ENCODE results near the gene USP2. TPM values are rescaled to one million over a fixed set of nuclear protein-coding genes. Genes with fewer than 3 reads are reported as not detected.
A peak's percentile ranks its signal among the peaks of the same experiment; 100 is the strongest.

The USP2 gene
- total RNA-seq, 1 experiment from 2014 or later: 5.7 TPM

DNA sequence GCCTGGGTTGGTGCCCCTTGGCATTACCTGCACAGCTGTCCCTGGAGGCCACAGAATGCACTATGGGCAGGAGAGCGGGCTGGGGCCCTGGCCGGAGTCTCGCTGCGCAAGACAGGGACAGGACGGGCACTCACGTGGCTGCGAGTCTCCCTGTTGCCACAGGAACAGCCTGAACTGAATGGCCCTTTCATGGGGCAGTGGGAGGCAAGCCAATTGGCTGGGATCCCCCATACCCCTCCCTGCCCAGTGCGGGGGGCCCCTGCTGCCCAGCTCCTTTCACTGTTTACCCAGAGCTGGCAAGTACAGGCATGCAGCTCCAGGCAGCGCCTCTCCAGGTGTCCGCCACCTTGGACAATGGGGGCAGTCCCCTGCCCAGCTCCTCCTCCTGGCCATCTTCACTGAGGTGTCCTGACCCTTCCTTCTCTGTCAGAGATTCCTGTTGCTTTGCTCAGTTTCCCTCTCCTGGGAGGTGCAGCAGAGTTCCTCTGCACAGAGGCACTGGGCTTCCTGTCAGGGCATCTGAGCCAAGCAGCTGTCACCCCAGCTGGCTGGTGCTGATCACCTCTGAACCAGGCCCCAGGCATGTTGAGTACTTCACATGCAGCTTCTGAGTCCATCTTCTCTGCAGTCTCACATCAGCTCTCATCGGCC is 5.2 kb downstream of the USP2 start:
- H4K8ac ChIP-seq (replicated peaks; ENCODE audit: insufficient read length, low read depth, low read length): no peak overlapping the region
- no peak overlapping the region for H2BK120ac ChIP-seq (ENCODE audit: low read depth, low read length, poor library complexity, severe bottlenecking)
- Mint-ChIP-seq H3K27me3 (ENCODE audit: low read depth) (peaks cover 16% of the 10 kb centered on the region), H3K27ac (peak overlapping the region in 2 of 3 experiments; percentile 27 to 70; a peak in 1 of 7 replicates), H3K36me3 (ENCODE audit: insufficient read depth in 1 of 3, low read depth in 3 of 3) (peaks cover 0 to 3% (median 0%) of the 10 kb centered on the region in 3 experiments; a peak in 1 of 7 replicates), H3K9me3 (no peaks in the 10 kb centered on the region), H3K4me3 (no peak overlapping the region; a peak in 1 of 5 replicates), H3K4me1 (peaks cover 66 to 76% of the 10 kb centered on the region in 2 experiments)
- no peak overlapping the region for H3K4me2 ChIP-seq (ENCODE audit: insufficient read depth, insufficient read length, low read length)
- no peak overlapping the region for H3K9ac ChIP-seq (ENCODE audit: extremely low read depth, insufficient read length, low read length)
- peaks cover 3% of the 10 kb centered on the region; the same call in 1 of the 2 replicates for H3K4me1 ChIP-seq (ENCODE audit: insufficient read depth, low read length)
- H3K27ac ChIP-seq (ENCODE audit: insufficient read length, low read depth, low read length): no peak overlapping the region
- TF ChIP-seq, protein P1, sequence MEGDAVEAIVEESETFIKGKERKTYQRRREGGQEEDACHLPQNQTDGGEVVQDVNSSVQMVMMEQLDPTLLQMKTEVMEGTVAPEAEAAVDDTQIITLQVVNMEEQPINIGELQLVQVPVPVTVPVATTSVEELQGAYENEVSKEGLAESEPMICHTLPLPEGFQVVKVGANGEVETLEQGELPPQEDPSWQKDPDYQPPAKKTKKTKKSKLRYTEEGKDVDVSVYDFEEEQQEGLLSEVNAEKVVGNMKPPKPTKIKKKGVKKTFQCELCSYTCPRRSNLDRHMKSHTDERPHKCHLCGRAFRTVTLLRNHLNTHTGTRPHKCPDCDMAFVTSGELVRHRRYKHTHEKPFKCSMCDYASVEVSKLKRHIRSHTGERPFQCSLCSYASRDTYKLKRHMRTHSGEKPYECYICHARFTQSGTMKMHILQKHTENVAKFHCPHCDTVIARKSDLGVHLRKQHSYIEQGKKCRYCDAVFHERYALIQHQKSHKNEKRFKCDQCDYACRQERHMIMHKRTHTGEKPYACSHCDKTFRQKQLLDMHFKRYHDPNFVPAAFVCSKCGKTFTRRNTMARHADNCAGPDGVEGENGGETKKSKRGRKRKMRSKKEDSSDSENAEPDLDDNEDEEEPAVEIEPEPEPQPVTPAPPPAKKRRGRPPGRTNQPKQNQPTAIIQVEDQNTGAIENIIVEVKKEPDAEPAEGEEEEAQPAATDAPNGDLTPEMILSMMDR (conservative IDR thresholded peaks at IDR 0.05): no peak
- H3K23me2 ChIP-seq (ENCODE audit: insufficient read length, low read depth, low read length, poor library complexity, severe bottlenecking): peaks cover 5% of the 10 kb centered on the region
- no peak overlapping the region for H2AK5ac ChIP-seq (ENCODE audit: insufficient read length, low read length)
- H3K23ac ChIP-seq (ENCODE audit: insufficient read length, low read depth, low read length): no peak overlapping the region
- H3K4ac ChIP-seq (ENCODE audit: low read depth, low read length): no peak overlapping the region
- no peaks in the 10 kb centered on the region for H3K79me2 ChIP-seq (ENCODE audit: insufficient read depth, low read length)
- no peaks in the 10 kb centered on the region for H3K79me1 ChIP-seq (ENCODE audit: insufficient read depth, low read depth, low read length, poor library complexity, severe bottlenecking)
- no peak overlapping the region for H3T11ph ChIP-seq (ENCODE audit: low read length)
- H3K18ac ChIP-seq (ENCODE audit: insufficient read length, low read depth, low read length): no peak overlapping the region
- H3K9me3 ChIP-seq (ENCODE audit: control insufficient read depth, low read depth, low read length): no peaks in the 10 kb centered on the region
- H2BK15ac ChIP-seq (ENCODE audit: low read depth, low read length): no peak overlapping the region
- H3K27me3 ChIP-seq (ENCODE audit: insufficient read depth, low read length): peaks cover 3% of the 10 kb centered on the region; the same call in 1 of the 2 replicates
- H4K5ac ChIP-seq (ENCODE audit: insufficient read length, low read depth, low read length): no peak overlapping the region
- no peak overlapping the region for H2BK5ac ChIP-seq (ENCODE audit: insufficient read length, low read length)
- no peak overlapping the region for H3K14ac ChIP-seq (ENCODE audit: insufficient read depth, low read length)
- no peaks in the 10 kb centered on the region for H4K20me1 ChIP-seq (ENCODE audit: control insufficient read depth, insufficient read depth, insufficient read length)
- WGBS (ENCODE audit: extremely low coverage, insufficient read length, low lambda C conversion rate): no CpG with 5 or more reads among the region's 11 CpGs
- H4K91ac ChIP-seq (ENCODE audit: insufficient read length, low read depth, low read length): no peak overlapping the region
- H2AFZ ChIP-seq (ENCODE audit: low read length): no peak overlapping the region
- H3K56ac ChIP-seq (ENCODE audit: insufficient read length, low read depth, low read length): no peak overlapping the region
- DNase-seq: no peak
- H2BK20ac ChIP-seq (ENCODE audit: low read depth, low read length, poor library complexity, severe bottlenecking): no peak overlapping the region
- H2BK12ac ChIP-seq (ENCODE audit: insufficient read length, low read depth, low read length): no peak overlapping the region
